GM19468 (cell line): ENCODE results near the gene HCLS1.
"Not testable (repeated sequence)": the region's sequence is repeated elsewhere in the genome, so short reads cannot be mapped to it uniquely, and the experiment has no call there.

Experiments
- ATAC-seq: cut with Tn5 transposase; IDR thresholded peaks from one replicate; pipeline ENCODE4 v1.9.1; 2021; ENCODE audit warnings: mild to moderate bottlenecking, moderate library complexity, moderate number of reproducible peaks; ENCODE audit not compliant: unreplicated experiment; ENCODE audit errors: extremely low read depth

The HCLS1 gene

DNA sequence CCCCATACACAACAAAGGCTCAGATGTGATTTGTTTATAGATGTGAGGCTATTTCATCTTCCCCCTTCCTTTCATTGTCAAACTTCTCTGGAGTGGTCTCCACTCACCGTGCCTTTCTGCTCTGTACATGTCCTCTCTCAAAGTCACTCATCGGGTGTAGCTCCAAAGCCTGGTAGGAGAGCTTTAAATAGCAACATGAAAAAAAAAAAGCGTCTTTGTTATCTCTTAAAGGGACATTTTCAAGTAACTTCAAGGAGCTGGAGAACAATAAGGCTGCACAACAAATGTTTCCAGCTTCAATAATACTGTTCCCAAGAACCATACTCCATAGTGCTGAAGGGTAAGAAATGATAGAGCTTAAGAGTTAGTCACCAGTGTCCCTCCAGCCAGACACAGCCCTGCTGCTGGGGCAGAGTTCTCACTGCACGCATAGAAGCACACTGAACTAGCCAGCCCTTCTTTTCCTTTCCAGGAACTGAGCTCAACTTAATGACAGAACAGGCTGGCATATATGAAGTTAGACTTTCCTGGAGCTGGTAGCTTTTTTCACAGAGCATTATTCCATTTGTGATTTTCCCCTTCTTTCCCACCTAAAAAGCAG lies 59.4 kb downstream of the HCLS1 start:
- no peak for ATAC-seq

DNA sequence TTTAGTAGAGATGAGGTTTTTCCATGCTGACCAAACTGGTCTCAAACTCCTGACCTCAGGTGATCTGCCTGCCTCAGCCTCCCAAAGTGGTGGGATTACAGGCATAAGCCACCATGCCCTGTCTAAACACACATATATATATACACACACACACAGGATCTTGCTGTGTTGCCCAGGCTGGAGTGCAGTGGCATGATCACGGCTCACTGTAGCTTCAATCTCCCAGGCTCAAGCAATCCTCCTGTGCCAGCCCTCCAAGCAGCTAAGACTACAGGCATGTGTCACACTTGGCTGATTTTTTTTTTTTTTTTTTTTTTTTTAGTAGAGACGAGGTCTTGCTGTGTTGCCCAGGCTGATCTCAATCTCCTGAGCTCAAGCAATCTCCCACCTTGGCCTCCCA lies 60.8 kb downstream of the HCLS1 start:
- ATAC-seq, result not testable (repeated sequence)

DNA sequence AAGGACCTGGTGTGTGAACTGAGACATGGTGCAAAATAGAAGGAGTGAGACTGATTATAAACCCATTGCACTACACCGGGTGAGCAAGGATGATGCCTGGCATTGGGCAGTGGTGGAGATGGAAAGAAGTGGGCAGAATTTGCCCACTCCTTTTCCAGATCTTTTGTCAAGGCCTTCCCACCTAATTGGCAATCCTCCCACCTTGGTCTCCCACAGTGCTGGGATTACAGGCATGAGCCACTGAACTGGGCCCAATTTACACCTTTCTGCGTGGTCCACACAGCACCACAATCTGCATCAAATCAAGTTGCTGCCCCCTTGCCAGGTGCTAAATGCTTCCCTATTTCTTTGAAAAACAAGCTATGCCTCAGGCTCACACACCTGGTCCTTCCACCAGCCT lies 62.1 kb downstream of the HCLS1 start:
- no peak for ATAC-seq

DNA sequence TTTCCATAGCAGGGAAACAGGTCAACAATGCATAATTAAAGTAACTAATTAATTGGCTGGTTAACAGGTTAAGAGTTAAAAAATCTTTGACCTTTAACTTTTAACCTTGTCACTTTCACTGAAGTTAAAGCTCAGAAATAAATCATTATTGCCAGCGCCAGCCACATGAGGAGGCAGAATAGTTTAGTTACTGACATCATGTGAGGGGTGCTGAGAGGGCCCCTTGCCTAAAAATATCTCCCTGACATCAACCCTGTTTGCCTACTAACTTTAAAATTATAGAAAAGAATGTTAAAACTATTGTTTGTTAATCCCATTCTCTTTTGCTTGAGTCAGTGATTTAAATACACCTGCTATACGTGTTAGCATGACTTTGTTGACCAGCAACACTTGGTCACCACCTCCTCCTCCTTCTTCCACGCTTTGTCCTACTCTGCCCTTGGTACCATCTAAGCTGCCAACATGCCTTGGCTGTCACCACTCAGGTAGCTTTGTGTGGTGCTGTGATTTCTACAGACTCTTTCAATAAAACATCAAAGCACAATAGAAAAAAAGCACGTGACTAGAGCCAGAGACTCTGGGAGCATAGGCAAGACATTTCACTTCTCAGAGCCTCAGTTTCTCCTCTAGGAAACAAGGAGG lies 64.8 kb downstream of the HCLS1 start:
- ATAC-seq, result no peak

DNA sequence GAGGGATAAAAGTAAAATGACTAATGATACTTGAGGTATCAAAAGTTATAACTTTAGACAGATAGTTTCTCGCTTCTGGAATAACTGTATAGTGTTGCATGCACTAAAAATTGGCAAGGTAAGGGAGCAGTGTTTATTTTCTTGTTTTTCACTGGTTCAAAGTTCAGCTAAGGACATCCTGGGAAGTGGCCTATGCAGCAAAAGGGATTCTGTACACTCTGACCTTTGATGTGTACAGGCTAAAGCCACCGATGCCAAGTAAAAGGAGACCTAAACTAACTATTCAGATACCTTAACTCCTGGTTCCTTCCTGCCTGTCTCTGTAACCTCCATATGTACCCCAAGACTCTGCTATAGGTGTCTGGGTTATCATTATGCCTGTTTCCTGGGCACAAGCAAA lies 65.9 kb downstream of the HCLS1 start:
- ATAC-seq, result no peak

DNA sequence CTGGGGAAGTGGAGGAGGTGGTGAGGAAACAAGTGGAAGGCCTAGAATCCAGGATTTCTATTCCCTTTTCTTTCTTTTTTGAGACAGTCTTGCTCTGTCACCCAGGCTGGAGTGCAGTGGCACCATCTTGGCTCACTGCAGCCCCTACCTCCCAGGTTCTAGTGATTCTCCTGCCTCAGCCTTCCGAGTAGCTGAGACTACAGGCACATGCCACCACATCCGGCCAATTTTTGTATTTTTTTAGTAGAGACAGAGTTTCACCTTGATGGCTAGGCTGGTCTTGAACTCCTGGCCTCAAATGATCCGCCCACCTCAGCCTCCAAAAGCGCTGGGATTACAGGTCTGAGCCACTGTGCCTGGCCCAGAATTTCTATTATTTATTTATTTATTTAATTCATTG lies 66.9 kb downstream of the HCLS1 start:
- not testable (repeated sequence) for ATAC-seq

DNA sequence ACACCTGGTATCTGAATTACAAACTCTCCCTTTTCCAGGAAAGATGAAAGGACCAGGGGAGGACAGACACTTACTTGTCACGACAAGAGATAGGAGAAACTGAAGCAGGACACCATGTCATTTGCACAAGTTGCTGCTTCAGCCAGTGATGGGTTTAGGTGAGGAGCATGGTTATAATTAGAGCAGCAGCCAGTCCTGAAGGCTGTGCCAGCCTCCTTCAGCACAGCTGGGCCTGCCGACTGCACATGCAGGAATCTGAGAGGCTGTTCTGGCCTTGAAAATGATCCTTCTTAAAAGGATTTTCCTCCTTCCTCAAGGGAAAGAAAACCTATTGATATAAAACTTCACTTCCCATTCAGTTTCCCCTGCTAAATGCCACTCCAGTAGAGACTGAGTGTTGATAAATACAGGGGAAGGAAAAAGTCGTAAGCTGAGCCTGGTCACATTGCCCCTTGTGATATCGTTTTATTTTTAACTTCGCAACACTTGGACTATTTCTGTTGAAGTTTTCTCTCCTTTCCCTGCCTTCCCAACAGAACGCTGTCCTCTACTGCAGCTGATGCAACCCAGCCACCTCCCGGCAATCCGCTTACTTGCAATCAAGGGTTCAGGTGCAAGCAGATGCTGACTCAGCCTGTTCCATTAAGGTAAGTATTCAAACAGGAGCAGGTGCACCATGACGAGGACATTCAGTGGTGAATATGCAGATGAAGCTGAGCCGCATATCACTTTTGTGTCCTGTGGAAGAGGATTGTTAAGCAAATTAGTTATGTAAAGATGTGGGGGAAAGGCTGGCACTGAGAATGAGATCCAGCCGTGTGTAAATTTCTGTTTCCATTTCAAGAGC lies 67.6 kb downstream of the HCLS1 start, which contains the start of gene FBXO40:
TSS of gene FBXO40 (plus strand) at position 524 of the 847 bp plus-strand sequence. CDS start 27,197 bp downstream, outside the sequence.
- ATAC-seq, result peak; percentile 68

DNA sequence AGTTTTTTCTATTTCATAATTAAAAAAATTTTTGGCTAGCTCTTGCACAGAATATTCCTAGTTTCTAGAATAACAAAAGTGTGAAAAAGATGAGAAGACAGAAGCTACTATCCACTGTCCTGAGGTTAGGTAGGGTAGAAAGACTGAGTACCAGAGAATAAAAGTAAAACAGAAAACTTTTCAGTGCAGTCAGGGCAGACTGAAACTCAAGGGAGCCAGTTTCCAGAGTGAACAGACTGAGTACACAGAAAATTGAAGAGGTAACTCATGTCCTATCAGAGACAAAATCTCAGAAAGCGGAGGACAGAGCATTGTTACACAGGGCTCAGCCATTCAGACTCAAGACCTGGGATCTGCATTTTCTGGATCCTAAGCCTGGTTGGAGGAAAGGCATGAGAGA lies 76.3 kb downstream of the HCLS1 start:
- ATAC-seq, result no peak

DNA sequence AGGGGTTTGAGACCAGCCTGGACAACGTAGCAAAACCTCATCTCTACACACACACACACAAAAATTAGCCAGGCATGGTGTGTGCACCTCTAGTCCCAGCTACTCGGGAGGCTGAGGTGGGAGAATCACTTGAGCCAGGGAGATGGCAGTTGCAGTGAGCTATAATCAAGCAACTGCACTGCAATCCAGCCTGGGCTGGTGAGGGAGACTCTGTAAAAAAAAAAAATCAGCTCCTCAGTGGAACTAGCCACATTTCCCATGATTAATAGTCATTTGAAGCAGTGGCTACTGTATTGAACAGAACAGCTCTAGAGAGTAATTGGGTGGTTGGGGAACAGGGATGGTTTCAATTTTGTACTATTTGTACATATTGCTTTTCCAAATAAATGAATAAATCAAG lies 79.0 kb downstream of the HCLS1 start:
- no peak for ATAC-seq
